Stimulated activated CD4-positive, alpha-beta T cell treated with anti-CD3 and anti-CD28 coated beads, Interleukin-4, amount 100 ng/mL, for 48 hours (primary cell): ENCODE measurements around the gene NMD3.
A peak's percentile ranks its signal among the peaks of the same experiment; 100 is the strongest.
"Not testable (repeated sequence)": the region's sequence is repeated elsewhere in the genome, so short reads cannot be mapped to it uniquely, and the experiment has no call there.

Experiments
- DNase-seq, 2 donors: peaks; one replicate each; pipeline ENCODE4 v3.0.0-alpha.2; 2020; ENCODE audit warnings: low read depth in 2 of 2

NMD3 gene

DNA sequence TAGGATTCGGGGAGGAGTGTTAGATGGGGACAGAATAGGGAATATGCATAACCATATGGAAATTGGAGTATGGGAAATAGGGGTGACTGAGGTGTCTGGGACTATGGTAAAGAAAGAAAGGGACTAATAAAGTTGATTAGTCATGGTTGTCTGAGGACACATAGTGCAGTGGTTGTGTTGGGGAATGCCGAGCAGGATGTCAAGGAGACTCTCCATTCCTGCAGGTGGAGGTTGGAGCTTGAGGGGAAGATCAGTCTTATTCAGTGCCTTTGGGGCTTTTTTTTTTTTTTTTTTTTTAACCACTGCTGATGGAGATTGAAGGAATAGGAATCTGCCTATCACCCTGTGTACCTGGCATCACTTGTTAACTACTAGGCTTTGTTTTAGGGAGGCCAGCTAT is 10.8 kb downstream of the NMD3 start:
- DNase-seq, result no peak

DNA sequence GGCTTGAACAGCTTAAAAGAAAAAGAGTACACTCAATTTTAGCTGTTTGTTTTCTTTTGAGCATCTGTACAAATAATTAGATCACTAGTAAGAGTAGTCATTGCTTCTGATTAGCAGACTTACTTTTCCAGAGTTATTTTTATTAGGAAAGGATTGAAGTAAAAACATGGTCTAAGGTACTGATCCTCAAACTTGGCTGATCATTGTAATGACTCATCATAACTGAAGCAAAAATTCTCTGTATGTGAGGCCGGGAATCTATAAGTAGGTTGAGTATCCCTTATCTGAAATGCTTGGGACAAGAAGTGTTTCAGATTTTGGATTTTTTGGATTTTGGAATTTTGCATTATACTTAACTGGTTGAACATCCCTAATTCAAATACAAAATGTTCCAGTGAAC is 12.4 kb downstream of the NMD3 start:
- DNase-seq, result no peak

DNA sequence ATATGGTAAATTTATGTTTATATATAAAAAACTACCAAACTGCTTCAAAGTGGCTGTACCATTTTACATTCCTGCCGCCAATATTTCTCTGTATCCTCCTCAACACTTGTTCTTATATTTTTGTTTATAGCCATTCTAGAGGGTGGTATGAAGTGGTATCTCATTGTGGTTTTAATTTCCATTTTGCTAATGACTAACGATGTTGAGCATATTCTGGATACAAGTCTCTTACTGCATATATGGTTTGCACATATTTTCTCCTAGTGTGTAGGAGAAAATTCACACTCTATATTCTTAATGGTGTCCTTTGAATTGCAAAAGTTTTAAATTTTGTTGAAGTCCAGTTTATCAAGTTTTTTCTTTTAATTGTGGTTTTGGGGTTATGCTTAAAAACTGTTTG is 15.1 kb downstream of the NMD3 start:
- DNase-seq, result no peak

DNA sequence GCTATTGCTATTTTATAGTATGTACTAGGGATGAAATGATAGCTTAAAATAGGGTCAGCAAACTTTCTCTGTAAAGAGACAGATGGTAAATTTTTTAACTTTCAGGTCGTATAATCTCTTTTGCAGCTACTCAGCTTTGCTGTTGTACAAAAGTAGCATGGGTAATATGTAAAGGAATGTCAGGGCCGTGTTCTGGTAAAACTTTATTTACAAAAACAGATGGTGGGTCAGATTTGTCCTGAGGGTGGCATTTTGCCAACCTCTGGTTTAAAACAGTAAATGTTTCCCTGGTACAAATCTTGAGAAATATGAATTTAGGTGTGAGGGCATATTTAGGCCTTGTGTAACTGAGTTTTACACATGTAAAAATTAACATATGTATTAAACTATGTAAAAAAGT is 18.6 kb downstream of the NMD3 start:
- DNase-seq, result no peak

DNA sequence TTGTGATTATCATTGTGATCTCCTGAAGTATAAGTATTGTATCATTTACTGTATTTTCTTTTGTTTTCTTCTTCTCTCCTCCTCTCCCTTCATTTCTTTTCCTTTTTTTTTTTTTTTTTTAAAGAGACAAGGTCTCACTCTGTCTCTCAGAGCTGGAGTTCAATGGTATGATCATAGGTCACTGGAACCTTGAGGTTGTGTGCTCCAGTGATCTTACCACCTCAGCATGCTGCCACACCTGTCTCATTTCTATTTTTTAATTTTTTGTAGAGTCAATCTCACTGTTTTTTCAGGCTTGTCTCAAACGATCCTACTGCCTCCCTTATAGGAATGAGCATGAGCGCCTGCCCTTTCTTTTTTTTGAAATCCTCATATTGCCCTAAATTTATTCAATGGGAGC is 23.4 kb downstream of the NMD3 start:
- DNase-seq, result no peak

DNA sequence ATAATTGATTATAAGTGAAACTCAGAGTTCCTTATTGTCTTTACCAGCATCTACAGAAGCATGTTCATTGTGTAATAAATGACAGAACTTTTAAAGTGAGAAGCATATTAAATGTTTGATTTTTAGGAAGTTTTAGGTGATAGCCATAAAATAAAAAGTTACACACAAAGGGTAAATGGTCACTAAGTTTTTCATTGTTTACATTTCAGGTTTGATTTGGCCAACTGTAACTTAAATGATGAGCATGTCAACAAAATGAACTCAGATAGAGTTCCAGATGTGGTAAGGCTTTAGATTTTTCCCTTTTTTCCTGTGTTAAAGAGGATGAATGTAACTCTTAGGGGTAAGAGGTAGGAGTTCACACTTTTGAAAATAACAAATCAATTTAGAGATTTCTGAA is 25.9 kb downstream of the NMD3 start:
- no peak for DNase-seq

DNA sequence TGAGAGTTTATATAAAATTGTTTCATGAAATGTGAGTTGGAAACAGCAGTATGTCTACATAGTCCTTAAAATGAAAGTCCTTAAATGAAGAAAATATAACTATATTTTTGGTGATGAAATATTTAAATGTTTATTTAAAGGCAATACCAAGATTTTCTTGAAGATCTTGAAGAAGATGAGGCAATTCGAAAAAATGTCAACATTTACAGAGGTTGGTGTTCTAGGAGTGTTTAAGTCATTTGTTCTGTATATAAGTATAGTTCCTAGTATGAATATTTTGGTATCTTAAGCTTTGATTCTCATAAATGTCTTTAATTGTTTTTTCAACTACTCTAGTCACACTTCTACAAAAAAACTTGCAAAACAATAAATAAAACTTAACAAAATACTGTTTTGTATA is 29.0 kb downstream of the NMD3 start:
- no peak for DNase-seq

DNA sequence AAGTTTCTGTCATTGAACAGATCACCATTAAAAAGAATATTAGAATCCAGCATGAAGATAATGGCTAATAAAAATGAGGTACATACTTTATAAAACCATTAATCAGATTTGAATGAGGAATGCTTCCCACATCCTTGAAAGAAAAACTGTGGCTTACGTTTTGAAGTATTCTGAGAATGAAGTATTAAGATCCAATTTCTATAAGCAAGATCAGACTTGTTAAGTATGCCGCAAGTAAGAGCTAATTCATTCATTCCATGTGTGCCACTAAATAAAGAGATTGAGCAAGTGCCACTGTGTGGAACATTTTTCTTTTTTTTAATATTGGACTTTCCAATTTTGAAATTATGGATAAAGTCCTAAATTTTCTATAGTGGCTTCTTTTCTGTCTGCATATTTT is 30.6 kb downstream of the NMD3 start:
- no peak for DNase-seq

DNA sequence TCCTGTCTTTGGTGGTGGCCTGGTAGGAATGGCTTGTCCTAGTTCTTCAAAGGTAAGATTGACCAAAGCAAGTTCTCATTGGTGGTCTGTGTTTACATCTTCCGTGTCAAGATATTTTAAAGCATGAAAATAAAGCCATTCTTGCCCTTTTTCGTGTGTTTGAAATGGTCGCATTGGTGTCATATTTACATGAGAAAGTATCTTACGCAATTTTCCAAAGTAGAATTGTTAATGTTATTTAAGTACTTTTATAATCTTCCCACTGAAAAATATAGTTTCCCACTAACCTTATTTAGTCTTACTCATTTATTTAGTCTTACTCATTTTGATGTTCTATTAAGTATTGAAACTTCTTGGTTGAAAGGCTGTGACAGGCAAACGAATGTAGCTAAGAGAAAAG is 31.0 kb downstream of the NMD3 start:
- no peak for DNase-seq

DNA sequence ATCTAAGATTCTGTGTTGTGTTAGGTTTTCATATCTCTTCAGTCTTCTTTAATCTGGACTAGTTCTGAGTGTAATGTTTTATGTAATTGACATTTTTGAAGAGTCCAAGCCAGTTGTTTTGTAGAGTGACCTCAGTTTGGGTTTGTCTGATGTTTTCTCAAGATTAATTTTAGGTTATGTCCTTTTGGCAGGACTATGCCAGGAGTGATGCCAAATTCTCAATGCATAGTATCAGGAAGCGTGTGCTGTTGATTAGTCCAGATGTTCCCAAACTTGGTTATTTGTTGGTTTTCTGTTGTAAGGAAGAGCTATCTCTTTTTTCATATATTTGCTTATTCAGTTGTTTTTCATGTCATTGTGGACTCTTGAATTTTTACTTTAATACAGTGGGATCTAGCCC is 32.6 kb downstream of the NMD3 start:
- no peak for DNase-seq

DNA sequence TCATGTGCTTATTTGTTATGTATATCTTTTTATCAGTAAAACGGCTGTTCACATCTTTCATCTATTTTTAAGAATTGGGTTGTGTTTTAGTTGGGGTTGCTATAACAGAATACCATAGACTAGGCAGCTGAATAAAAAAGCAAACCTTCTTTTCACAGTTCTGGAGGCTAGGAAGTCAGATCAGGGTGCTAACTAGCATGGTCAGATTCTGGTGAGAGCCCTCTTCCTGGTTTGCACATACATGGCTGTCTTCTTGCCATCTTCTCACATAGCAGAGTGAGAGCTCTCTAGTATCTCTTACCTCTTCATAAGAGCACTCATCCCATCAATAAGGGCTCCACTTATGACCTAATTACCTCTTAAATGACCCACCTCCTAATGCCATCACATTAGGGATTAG is 33.8 kb downstream of the NMD3 start:
- no peak for DNase-seq

DNA sequence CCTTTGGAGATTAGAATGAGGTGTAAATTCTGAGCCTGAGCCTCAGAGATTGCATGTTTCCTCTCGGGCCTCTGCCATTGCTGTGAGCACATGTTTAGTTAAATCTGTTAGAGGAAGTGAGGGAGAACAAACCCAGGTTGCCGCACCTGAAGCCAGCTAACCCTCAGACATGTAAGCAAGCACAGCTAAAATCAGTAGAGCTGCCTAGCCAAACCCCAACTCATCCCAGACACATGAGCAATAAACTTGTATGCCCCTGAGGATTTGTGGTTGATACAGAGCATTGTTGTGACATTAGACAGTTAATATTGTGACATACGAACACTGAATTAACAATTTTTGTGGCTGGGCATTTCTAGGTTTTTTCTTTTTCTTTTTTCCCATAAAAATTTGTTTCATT is 41.9 kb downstream of the NMD3 start:
- no peak for DNase-seq

DNA sequence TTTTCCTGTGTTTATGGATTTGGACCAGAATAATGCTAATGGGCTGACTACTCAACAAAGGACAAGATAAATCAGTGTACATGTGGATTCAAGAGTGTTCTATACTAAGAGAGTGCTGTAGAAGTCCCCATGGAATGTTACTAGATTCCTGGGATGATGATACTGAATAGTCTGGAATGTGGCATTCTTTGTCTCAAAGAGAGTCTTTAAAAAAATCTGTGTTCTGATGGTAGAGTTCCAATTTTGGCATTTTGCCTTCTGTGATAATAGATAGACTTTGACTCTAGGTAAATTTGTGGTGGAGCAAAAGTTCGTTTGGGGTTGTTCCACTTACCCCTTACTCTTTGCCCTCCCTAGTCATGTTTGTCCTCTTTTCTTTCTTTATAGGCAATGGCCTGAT is 43.7 kb downstream of the NMD3 start:
- DNase-seq, result no peak

DNA sequence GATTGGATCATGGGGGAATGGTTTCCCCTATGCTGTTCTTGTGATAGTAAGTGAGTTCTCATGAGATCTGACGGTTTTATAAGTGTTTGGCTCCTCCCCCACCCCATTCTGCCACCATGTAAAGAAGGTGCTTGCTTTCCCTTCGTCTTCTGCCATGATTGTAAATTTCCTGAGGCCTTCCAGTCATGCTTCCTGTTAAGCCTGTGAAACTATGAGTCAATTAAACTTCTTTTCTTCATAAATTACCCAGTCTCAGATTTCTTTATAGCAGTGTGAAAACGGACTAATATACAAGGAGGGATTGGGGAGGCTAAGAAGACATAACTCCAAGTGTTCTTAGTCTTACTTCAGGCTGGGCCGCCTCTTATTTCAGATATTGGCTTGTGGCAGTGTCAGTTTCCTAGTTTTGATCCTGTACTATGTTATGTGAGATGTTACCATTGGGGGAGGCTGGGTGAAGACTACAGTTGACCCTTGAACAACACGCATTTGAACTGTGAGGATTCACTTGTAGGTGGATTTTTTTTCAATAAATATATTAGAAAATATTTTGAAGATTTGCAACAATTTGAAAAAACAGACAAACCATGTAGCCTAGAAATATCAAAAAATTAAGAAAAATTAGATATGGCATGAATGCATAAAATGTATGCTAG is 44.9 kb downstream of the NMD3 start:
- no peak for DNase-seq

DNA sequence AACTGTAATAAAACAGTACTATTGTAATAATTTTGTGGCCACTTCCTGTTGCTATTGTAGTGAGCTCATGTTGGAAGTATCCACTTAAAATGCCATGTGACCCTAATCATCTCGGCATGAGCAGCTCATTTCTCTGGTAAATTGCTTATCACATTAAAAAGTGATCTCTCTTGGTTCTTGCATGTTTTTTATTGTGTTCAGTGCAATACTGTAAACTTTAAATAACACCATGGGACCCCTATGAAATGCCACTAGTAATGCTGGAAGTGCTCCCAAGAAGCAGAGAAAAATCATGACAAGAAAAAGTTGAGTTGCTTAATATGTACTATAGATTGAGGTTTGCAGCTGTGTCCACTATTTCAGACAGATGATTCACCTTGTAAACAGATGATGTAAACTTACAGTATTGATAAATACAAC is 45.6 kb downstream of the NMD3 start:
- DNase-seq, result no peak

DNA sequence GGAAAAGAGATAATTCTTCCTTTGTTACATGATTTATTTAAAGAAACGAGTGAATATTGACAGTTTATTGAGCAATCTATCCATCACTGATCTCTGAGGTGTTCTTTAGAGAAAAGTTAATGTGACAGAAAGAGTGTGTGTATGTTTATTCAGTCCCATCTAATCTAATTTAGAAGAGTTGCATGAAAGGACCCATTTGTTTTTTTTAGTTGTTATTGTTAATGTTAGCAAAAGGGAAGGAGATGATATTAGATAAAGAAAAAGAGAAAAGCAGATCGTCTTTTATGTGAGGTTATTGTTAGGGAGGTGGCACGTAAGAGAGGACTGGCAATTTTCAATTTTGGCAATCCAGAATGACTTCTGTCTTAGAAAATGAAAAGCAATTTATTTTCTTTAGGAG is 46.5 kb downstream of the NMD3 start:
- DNase-seq, result no peak

DNA sequence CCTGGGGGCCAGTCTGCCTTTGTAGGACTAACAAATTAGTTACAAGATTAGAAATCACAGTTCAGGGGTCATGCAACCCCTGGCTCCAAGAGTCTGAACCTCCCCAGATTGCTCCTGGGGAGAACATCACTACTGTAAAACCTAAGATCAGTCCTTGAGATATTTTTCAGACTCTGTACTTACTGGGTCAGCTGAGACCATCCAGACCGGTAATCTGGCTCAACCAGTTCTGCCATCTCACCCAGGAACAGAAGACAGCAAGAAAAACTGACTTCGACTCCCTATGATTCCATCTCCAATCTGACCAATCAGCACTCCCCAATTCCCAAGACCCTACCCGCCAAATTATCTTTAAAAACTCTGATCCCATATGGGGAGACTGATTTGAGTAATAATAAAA is 47.5 kb downstream of the NMD3 start:
- no peak for DNase-seq

DNA sequence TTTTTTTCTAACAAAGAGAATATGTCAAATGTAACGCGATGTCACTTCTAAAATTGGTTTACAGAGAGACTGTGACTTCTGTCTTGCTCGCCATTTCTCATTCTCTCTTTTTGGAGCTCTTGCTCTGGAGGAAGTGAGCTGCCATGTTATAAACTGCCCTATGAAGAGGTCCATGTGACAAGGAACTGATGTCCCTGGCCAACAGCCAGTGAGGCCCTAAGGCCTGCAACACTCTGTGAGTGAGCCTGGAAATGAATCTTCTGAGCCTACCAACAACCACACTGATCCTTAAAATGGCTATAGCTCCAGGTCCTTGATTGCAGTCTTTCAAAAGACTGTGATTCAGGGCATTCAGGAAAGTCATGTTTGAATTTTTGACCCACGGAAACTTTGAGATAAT is 49.9 kb downstream of the NMD3 start:
- no peak for DNase-seq

DNA sequence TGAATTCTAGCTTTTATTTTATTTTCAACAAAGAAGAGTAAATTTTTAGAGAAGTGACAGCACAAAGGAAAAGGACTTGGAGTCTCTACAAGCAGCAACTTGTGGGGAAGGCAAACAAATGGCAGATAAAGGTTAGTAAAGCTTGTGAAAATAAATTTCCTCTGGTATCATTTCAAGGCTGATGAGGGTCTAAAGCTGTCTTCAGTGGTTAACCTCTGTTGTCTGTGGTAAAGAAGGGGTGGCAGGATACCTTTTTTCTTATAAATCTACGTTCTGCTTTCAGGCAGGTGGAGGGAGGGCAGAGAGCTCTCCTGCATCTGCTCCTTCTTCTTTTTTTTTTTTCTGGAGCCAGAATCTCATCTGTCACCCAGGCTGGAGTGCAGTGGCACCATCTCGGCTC is 50.5 kb downstream of the NMD3 start:
- DNase-seq, result no peak

DNA sequence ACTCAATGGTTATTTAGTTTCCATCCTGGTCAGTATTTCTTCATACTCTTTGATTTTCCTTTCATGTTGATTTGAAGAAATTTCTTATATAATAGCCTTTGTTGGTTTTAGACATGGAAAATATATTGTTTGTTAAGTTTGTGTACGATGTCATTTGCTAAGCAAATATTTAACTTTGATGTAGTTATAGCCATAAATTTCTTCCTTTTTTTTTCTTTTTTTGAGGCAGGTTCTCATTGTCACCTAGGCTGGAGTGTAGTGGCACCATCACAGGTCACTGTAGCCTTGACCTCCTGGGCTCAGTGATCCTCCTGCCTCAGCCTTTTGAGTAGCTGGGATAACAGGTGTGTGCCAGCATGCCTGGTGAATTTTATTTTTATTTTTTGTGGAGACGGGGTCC is 51.4 kb downstream of the NMD3 start:
- no peak for DNase-seq

DNA sequence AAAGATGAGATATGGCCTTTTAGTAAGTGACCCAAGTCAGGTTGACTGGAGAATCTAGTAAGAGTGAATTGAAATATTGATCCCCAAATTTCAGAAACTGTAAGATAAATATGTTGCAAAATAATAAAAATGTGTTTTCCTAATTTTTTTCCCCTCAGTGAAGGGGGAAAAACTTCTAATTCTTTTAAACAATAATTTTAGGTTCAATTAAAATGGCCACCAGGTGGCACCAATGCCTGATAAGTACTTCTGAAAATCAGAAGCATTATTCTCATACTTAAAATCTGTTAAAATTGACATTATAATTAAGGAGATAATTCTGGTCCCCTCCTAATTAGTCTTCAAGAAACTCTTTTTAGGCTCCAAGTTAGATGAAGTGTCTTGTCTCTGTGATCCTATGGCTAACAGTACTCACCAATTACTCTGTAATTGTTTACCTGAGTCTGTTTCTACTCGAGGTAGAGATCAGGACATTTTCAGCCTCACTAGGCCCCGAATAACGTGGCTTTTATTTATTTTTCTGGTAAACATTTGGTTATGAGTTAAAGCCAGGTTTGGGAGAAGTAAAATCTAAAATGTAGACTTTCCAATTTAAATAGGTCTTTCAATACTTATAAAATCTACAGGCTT is 52.6 kb downstream of the NMD3 start:
- DNase-seq, result peak in 1 of 2 donors; percentile 14

DNA sequence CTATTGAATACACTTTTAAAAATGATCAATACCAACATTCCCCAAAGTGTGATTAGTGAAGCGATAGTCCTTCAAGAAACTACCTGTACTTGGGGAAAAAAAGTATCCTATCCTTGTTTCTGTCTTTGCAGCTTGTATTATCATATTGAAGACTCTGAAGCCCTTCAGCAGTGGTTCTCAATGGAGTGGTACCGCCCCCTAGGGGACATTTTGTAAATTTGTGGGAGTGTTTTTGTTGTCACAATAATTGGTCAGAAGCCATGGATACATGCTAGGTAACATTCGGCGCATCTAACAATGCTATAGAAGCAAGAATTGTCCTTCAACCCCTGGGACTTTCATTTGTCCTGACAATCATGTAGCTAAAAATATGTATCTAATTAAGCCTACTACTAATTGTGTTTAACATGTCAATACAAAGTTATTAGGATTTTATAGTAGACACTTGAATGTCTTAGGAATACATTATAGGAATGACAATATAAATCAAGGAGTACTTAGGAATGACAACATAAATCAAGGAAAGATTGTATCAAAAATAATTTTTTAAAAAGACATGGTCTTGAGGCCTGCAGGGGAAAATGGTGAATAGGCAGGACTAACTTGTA is 53.7 kb downstream of the NMD3 start:
- DNase-seq, result peak; percentile 14 to 20

DNA sequence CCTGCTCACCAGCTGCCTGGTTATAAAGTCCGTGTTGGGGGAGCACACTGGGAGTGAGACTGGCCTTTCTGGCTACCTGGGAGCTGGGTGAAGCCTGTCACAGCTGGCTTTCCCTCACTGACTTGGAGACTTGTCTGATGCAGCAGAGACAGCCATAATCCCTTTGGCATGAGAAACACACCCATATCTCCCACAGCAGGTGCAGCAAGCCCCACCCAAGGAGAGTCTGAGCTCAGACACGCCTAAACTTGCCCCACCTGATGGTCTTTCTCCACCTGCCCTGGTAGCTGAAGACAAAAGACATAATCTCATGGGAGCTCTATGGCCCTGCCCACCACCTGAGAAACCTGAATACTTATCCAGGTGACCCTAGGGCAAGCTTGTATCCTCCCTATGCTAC is 54.8 kb downstream of the NMD3 start:
- DNase-seq, result no peak

DNA sequence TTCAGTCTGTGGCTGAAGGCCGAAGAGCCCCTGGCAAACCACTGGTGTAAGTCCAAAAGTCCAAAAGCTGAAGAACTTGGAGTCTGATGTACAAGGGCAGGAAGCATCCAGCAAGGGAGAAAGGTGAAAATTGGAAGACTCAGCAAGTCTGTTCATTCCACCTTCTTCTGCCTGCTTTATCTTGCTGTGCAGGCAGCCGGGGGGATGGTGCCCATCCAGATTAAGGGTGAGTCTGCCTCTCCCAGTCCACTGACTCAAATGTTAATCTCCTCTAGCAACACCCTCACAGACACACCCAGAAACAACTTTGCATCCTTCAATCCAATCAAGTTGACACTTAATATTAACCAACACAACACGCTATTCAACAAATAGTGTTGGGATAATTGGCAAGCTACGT is 61.3 kb downstream of the NMD3 start:
- DNase-seq, result not testable (repeated sequence)
